ENCODE measurements around the gene NLRP3.
"Not testable (repeated sequence)": the region's sequence is repeated elsewhere in the genome, so short reads cannot be mapped to it uniquely, and the experiment has no call there.

The NLRP3 gene

DNA sequence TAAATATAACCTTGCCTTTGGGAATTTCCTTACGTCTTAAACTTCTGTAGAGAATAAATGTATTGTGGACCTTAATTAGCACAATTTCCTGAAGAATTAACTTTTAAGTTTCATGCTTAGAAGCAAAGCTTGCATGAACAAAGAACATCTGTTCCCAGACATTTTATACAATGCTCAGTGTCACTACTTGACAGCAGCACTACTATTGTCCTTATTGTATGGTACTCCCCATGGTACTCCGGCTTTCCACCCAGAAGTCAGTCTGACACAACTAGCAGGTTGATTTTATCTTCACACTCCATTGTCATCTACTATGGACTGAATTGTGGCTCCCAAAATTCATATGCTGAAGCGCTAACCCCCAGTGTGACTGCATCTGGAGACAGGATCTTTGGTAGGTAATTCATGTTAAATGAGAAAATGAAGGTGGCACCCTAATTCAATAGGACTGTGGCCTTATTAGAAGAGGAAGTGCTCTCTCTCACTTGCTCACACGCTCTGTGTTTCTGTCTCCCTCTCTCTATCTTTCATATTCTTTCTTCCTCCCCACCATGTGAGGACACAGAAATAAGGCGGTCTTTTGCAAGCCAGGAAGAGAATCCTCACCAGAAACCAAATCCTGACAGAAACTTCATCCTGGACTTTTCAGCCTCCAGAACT, 52.6 kb downstream of the NLRP3 start:
- DNase-seq: no peak

DNA sequence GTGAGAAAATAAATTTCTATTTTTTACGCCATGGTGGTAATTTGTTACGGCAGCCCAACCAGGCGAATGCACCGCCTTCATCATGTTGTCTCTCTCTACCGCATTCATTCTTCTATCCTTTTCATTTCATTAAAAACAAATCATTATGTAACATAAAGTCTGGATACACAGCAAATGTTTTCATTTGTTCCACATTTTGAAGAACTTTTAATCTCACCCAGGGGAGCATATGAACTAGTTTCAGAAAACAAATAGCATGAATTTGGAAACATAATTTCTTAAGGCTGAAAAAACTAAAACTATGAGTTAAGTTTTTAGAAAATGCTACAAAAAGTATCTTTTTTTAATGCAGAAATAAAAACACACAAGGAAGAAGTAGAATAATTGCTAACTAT, 53.2 kb downstream of the NLRP3 start:
- no peak for DNase-seq

DNA sequence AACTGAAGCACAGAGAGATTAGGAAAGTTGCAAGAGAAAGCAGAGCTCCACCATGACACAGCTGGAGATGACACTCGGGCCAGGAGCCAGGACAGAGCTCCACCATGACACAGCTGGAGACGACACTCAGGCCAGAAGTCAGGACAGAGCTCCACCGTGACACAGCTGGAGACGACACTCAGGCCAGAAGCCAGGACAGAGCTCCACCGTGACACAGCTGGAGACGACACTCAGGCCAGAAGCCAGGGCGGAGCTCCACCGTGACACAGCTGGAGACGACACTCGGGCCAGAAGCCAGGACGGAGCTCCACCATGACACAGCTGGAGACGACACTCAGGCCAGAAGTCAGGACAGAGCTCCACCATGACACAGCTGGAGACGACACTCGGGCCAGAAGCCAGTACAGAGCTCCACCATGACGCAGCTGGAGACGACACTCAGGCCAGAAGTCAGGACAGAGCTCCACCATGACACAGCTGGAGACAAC, 55.0 kb downstream of the NLRP3 start:
- DNase-seq: not testable (repeated sequence)

DNA sequence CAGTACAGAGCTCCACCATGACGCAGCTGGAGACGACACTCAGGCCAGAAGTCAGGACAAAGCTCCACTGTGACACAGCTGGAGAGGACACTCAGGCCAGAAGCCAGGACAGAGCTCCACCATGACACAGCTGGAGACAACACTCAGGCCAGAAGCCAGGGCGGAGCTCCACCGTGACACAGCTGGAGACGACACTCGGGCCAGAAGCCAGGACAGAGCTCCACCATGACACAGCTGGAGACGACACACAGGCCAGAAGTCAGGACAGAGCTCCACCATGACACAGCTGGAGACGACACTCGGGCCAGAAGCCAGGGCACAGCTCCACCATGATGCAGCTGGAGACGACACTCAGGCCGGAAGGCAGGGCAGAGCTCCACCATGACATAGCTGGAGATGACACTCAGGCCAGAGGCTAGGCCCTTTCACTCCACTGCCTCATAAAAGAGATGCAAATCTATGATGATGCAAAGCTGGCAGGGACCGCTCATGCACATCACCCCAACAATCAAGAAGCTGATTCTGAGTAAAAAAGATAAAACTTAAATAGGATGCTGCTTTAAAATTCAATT, 55.6 kb downstream of the NLRP3 start:
- DNase-seq: no peak

DNA sequence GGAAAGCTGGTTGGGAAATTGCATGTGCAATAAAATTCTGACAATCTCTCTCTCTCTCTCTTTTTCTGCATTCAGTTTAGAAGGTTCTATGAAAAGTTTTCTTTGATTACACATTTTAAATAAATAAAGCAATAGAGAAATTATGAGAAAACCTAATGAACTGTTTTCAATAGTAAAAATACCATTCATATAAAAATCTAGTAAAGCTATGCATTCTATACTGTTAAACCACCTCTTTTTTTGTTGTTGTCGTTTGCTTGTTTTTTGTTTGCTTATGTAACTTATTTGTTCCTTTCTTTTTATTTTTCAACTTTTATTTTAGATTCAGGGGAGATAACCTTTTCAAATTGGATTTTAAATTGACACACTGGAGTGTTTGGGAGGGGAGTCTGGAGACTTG, 56.1 kb downstream of the NLRP3 start:
- no peak for DNase-seq

DNA sequence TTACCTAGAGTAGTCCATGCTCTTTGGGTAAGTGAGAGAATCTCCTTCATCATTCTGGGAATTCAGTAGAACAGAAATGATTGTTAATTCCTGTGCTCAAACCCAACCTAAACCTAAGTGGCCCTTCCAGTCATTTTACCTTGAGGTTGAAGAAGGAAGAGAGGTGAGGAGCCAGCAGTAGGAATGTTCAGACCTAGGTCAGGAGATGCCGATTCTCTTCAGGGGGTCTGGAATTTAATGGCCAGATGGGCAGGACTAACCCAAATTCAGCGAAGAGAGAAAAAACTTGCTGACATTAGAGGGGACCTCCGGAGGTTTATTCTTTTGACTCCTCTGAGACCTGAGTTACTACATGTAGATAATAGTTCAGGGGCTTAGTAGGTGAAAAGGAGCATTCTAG, 58.4 kb downstream of the NLRP3 start:
- DNase-seq: no peak

DNA sequence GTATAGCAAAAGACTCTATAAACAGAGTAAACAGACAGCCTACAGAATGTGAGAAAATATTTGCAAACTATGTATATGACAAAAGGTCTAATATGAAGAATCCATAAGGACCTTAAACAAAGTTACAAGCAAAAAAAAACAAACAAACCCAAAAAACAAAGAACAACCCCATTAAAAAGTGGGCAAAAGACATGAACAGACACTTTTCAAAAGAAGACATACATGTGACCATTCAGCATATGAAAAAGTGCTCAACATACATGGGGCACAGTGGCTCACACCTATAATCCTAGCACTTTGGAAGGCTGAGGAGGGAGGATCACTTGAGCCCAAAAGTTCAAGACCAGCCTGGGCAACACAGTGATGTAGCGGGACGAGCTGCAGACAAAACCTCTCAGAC, 59.8 kb downstream of the NLRP3 start:
- no peak for DNase-seq

DNA sequence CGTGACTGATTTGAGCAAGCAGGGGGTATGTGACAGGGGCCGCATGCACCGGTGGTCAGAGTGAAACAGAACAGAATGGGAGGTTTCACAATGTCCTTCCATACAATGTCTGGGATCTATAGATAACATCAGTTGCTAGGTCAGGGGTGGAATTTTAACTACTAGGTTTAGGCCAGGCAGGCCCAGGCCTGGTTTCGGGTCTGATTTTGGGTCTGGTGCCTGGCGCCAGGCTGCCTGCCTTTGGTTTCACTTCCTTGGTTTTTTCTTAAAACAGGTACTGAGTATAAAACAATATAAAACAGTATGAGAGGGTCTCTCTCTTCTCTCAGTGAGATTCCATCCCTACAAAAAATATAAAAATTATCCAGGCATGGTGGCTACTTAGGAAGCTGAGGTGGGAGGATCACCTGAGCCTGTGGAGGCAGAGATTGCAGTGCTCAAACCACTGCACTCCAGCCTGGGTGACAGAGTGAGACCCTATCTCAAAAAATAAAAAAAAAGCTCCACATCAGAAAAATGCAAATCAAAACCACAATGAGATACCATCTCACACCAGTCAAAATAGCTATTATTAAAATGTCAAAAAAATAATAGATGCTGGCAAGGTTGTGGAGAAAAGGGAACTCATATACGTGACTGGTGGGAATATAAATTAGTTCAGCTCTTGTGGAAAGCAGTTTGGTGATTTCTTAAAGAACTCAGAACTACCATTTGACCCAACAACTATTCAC, 60.5 kb downstream of the NLRP3 start:
- not testable (repeated sequence) for DNase-seq

DNA sequence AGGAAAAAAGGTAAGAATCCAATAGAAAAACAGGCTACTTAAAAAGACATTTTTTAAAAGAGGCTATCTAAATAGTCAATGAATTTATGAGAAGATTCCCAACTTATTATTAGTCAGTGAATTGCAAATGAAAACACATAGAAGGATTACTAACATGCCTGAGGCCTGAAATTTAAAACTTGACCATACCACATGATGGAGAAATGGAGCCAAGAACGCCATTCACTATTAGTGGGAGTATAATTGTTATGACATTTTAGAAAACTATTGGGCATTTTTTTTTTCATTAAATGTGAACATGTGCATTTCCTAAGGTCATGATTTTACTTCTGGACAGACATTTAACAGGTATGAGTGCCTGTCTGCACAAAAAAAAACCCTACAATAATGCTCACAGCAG, 66.8 kb downstream of the NLRP3 start:
- DNase-seq: no peak

DNA sequence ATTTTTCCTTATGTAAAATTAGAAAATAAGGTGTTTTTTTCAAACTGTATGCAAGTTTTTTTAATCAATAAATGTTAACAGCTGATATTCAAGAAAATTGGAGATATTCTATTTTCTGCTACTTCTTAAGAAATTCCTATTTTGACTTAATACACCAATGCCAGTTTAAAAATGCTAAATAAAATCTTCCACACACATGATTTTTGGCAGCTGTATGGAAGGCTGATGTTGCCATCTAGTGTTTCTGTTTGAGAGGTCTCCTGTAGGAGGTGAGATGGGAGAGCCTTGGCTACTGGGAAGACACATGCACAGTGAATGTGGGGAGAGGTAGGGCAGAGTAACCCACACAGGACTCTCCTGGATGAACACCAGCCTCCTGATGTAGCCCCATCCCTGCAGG, 71.1 kb downstream of the NLRP3 start:
- peak in 9 of 56 donors; percentile 1 to 23 (median 6) for DNase-seq

DNA sequence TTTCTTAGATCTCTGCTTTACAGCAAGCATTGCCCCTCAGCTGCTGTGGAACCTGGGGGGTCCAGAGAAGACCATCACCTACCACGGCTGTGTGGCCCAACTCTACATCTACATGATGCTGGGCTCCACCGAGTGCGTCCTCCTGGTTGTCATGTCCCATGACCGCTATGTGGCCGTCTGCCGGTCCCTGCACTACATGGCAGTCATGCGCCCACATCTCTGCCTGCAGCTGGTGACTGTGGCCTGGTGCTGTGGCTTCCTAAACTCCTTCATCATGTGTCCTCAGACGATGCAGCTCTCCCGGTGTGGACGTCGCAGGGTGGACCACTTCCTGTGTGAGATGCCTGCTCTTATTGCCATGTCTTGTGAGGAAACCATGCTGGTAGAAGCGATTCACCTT, 75.4 kb downstream of the NLRP3 start:
- DNase-seq: no peak

DNA sequence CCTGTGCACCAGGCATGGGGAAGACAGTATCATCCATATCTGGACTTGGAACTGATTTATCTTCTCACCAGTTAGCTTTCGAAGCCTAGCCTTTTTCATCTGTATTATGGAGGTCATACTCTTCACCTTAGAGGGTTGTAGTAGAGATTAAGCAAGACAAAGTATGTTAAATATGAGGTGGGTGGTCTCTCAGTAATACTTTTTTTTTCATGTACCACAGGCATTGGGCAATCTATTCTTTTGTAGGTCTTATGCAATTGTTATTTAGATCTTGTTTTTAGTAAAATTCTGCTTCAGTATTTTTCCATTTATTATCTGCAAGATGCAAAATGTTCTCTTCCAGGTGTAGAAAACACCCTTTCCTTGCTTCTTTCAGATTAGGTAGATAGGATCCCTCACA, 77.1 kb downstream of the NLRP3 start:
- no peak for DNase-seq

DNA sequence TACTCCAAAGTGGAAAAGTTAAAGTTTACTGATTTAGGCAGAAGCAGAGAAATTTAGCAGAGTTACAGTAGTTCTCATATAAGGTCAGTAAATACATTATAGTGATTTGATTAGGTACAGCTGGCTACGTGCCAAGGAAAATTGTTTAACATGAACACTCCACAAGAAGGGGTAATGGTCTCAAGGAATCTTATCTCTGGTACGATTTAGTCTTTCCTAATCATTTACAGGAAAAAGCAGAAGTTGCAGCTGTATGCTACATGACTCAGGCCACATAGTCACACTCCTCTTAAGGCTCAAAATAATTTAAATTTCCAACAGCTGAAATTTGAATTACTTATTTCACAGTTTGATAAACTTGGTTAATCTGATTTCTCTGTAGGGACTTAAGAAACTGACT, 78.8 kb downstream of the NLRP3 start:
- no peak for DNase-seq

DNA sequence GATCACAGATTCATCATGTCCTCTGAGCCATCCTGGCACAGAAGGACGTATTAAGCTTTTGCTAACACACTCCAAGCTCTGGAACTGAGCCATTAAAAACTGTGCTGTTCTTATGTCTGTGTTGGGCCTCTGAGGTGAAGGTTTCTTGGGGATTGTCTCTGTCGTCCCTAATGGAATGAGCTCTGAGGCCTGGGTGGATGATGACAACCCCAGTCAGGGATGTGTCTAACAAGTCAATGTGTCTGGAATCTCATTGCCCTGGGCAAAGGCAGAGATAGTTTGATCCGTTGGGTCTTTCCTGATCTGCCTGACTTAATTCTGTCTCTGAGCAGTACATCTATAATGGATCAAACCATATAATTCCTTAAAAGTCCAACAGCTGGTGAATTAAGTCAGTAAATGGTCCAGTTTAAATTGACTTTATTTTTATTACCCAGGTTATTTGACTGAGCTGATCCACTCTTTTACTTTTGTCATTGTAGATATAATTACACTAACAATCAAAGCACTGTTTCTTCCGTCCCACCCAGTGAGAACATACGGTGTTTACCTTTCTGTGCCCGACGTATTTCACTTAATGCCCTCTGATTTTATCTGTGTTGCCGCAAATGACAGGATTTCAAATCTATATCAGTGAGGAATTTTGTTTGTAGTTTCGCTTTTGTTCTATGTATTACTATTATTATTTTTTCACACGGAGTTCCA, 80.8 kb downstream of the NLRP3 start:
- no peak for DNase-seq
